CD4-positive, alpha-beta T cell (primary cell): ENCODE measurements around the gene RDH14. TPM values are rescaled to one million over a fixed set of nuclear protein-coding genes. Genes with fewer than 3 reads are reported as not detected.

Experiments
- ATAC-seq: fragments of 200-7000 bp; cut with Tn5 transposase; one replicate; pipeline ENCODE4 v1.10.0; 2022; ENCODE audit warnings: mild to moderate bottlenecking; ENCODE audit not compliant: poor library complexity
- CTCF ChIA-PET: fragments of 350-600 bp; sonication (Branson Sonifier 250); formaldehyde crosslinking; loops from one replicate; lab custom pipeline; 2021; ENCODE audit warnings: antibody characterized with exemption, inconsistent platforms; lab: Charles Lee
- POLR2A ChIA-PET: fragments of 350-600 bp; sonication (Branson Sonifier 250); formaldehyde crosslinking; loops from one replicate; lab custom pipeline; 2021; ENCODE audit warnings: antibody characterized with exemption, inconsistent platforms; lab: Charles Lee
- DNase-seq, 14 experiments: peaks; one replicate each; pipeline ENCODE4 v3.0.0-alpha.2; 2013 to 2020; ENCODE audit warnings: mixed read lengths in 2 of 14
- H3K27ac ChIP-seq, 2 donors: one replicate each; pipeline versions ENCODE4 v1.5.1 to v1.7.0; 2013; ENCODE audit warnings: low read length in 2 of 2, low read depth in 1 of 2, mild to moderate bottlenecking in 1 of 2
- H3K27me3 ChIP-seq, 2 experiments: 1 replicate in 1 of 2; 2 replicates in 1 of 2; pipeline versions ENCODE4 v1.6.1 to v1.7.0; 2013; ENCODE audit warnings: low read length in 2 of 2, control low read depth in 1 of 2, mild to moderate bottlenecking in 1 of 2, moderate library complexity in 1 of 2; ENCODE audit not compliant: insufficient read depth in 2 of 2, control insufficient read depth in 1 of 2
- H3K36me3 ChIP-seq: one replicate; pipeline ENCODE4 v1.6.1; 2013; ENCODE audit warnings: low read length, control low read depth; ENCODE audit not compliant: insufficient read depth
- H3K4me1 ChIP-seq: one replicate; pipeline ENCODE4 v1.6.1; 2013; ENCODE audit warnings: low read length, control low read depth; ENCODE audit not compliant: insufficient read depth
- H3K4me3 ChIP-seq: one replicate; pipeline ENCODE4 v1.5.1; 2013; ENCODE audit warnings: mild to moderate bottlenecking, low read length, moderate library complexity
- H3K9me3 ChIP-seq, 2 experiments: 1 replicate in 1 of 2; 2 replicates in 1 of 2; pipeline versions ENCODE4 v1.6.1 to v1.7.0; 2013; ENCODE audit warnings: low read length in 2 of 2, mild to moderate bottlenecking in 2 of 2, control low read depth in 1 of 2, moderate library complexity in 1 of 2; ENCODE audit not compliant: control insufficient read depth in 1 of 2, insufficient read depth in 1 of 2
- H3K27ac Mint-ChIP-seq: one replicate; pipeline ENCODE4 v1.8.0; 2020; ENCODE audit warnings: mixed read lengths
- H3K27me3 Mint-ChIP-seq: one replicate; pipeline ENCODE4 v1.8.0; 2021; ENCODE audit warnings: mixed read lengths
- H3K36me3 Mint-ChIP-seq: one replicate; pipeline ENCODE4 v1.8.0; 2021; ENCODE audit warnings: low read depth, mixed read lengths
- H3K4me1 Mint-ChIP-seq: one replicate; pipeline ENCODE4 v1.8.0; 2021; ENCODE audit warnings: low read depth, mixed read lengths
- H3K4me3 Mint-ChIP-seq: one replicate; pipeline ENCODE4 v1.8.0; 2020; ENCODE audit warnings: mild to moderate bottlenecking, mixed read lengths
- H3K9me3 Mint-ChIP-seq: one replicate; pipeline ENCODE4 v1.8.0; 2020; ENCODE audit warnings: mixed read lengths
- intact Hi-C, 2 experiments: fragments of 100-400 bp; cut with DNase I in 1 of 2; cut with micrococcal nuclease in 1 of 2; formaldehyde crosslinking; loops; one replicate each; pipeline versions ENCODE4 v1.15.1 to v1.9.0; 2023 to 2025; cut with DNase I, micrococcal nuclease
- total RNA-seq, 174 experiments: library from RNA in 2 of 174; stranded (reverse) in 2 of 174; gene quantifications; one replicate each; pipeline ENCODE4 v1.2.3 and lab custom pipeline; 2021 to 2026
- TF ChIP-seq, protein P1 (sequence below): fragments of 200-600 bp; IDR thresholded peaks from one replicate; pipeline ENCODE4 v1.8.0; 2022; ENCODE audit warnings: antibody characterized with exemption, mild to moderate bottlenecking

The RDH14 gene
- total RNA-seq, 2 experiments from 2014 or later, result 11.4 to 12.7 TPM

DNA sequence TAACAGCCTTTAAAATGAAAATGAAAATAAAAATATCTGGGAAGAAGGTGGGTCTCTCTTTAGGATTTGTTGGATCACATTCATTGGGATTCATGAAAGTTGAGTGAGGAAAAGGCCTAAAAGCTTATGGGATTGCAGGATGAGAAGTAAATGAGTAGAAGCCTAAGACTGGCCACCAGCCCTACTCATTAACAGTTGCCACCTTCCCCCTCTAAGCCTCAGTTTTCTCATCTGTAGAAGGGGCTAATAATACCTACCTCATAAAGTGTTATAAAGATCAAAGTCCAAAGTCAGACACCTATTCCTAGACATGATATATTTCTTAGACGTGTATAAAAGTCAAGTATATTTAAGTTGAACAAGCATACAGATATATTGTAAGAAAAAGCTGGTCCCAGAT is 23.8 kb downstream of the RDH14 start:
- Mint-ChIP-seq H3K36me3 (no peaks in the 10 kb centered on the region), H3K27ac (no peak overlapping the region), H3K27me3 (peaks cover 25% of the 10 kb centered on the region), H3K4me3 (no peak overlapping the region), H3K4me1 (no peaks in the 10 kb centered on the region), H3K9me3 (peaks cover 4% of the 10 kb centered on the region)
- no peaks in the 10 kb centered on the region for H3K36me3 ChIP-seq
- ChIA-PET CTCF (no interaction called here), POLR2A (no interaction called here)
- intact Hi-C loops, result no loop called here
- no peak overlapping the region for H3K4me3 ChIP-seq
- H3K27me3 ChIP-seq, result no peaks in the 10 kb centered on the region
- TF ChIP-seq, protein P1, sequence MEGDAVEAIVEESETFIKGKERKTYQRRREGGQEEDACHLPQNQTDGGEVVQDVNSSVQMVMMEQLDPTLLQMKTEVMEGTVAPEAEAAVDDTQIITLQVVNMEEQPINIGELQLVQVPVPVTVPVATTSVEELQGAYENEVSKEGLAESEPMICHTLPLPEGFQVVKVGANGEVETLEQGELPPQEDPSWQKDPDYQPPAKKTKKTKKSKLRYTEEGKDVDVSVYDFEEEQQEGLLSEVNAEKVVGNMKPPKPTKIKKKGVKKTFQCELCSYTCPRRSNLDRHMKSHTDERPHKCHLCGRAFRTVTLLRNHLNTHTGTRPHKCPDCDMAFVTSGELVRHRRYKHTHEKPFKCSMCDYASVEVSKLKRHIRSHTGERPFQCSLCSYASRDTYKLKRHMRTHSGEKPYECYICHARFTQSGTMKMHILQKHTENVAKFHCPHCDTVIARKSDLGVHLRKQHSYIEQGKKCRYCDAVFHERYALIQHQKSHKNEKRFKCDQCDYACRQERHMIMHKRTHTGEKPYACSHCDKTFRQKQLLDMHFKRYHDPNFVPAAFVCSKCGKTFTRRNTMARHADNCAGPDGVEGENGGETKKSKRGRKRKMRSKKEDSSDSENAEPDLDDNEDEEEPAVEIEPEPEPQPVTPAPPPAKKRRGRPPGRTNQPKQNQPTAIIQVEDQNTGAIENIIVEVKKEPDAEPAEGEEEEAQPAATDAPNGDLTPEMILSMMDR, result no peak
- ATAC-seq, result no peak
- no peak overlapping the region for H3K27ac ChIP-seq
- H3K9me3 ChIP-seq, result no peaks in the 10 kb centered on the region
- no peaks in the 10 kb centered on the region for H3K4me1 ChIP-seq
- no peak for DNase-seq

DNA sequence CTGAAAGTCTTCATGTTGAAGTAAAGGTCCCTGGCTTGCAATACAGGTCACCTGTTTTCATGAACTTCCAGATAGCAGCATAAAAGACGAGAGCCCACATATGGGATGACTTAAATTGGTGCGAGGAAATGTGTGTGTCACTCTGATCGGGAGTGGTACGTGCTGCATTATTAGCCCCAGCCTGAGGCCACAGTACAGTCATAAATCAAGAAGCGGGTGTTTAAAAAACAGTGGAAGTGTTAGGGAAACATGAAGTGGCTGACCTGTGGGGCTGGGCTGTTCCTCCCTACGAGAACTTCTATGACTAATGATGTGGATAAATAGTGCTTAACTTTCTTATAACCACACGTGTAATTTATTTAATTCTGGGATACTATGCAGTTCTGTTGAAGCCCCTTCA is 24.4 kb downstream of the RDH14 start:
- CTCF ChIA-PET, result no interaction called here
- intact Hi-C loops, result no loop called here

DNA sequence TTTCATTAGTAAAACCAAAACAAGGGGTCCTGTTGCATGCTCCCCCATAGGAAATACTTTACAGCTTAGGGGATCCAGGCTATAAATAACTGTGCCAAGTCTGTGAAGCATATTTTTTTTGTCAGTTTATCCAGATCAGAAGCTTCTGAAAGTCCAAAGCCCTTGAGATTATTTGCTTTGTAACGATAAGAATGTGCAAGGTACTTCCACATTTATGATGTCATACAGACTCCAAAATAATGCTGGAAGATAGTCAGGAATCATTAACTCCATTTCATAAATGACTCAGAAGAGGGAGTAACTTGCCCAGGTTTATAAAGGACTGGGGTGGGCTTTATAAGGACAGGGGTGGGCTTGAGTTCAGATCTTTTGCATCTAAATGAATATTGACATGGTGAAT is 29.3 kb downstream of the RDH14 start:
- H3K9me3 ChIP-seq, result no peaks in the 10 kb centered on the region
- Mint-ChIP-seq H3K4me3 (no peak overlapping the region), H3K27ac (no peak overlapping the region), H3K27me3 (peaks cover 12% of the 10 kb centered on the region), H3K36me3 (no peaks in the 10 kb centered on the region), H3K9me3 (no peaks in the 10 kb centered on the region), H3K4me1 (no peaks in the 10 kb centered on the region)
- ATAC-seq, result no peak
- no peak for DNase-seq
- POLR2A ChIA-PET, result no interaction called here
- no peaks in the 10 kb centered on the region for H3K36me3 ChIP-seq
- H3K27me3 ChIP-seq, result no peaks in the 10 kb centered on the region
- no peak overlapping the region for H3K27ac ChIP-seq
- intact Hi-C loops, result no loop called here
- H3K4me3 ChIP-seq, result no peak overlapping the region
- H3K4me1 ChIP-seq, result no peaks in the 10 kb centered on the region
- CTCF ChIA-PET, result no interaction called here
- TF ChIP-seq, protein P1, result no peak

More for the DNA sequence above, 24.4 kb downstream of the RDH14 start:
- no peak overlapping the region for H3K27ac ChIP-seq
- Mint-ChIP-seq H3K4me1 (no peaks in the 10 kb centered on the region), H3K4me3 (no peak overlapping the region), H3K9me3 (peaks cover 4% of the 10 kb centered on the region), H3K27ac (no peak overlapping the region), H3K36me3 (no peaks in the 10 kb centered on the region), H3K27me3 (peaks cover 25% of the 10 kb centered on the region)
- H3K36me3 ChIP-seq, result no peaks in the 10 kb centered on the region
- H3K4me1 ChIP-seq, result no peaks in the 10 kb centered on the region
- no peak for DNase-seq
- ATAC-seq, result no peak
- H3K4me3 ChIP-seq, result no peak overlapping the region
- TF ChIP-seq, protein P1, result no peak
- no peaks in the 10 kb centered on the region for H3K27me3 ChIP-seq
- POLR2A ChIA-PET, result no interaction called here
- no peaks in the 10 kb centered on the region for H3K9me3 ChIP-seq
